ENCODE data around the gene ZNF783.
"Not testable (repeated sequence)": the region's sequence is repeated elsewhere in the genome, so short reads cannot be mapped to it uniquely, and the experiment has no call there.

ZNF783 gene

DNA sequence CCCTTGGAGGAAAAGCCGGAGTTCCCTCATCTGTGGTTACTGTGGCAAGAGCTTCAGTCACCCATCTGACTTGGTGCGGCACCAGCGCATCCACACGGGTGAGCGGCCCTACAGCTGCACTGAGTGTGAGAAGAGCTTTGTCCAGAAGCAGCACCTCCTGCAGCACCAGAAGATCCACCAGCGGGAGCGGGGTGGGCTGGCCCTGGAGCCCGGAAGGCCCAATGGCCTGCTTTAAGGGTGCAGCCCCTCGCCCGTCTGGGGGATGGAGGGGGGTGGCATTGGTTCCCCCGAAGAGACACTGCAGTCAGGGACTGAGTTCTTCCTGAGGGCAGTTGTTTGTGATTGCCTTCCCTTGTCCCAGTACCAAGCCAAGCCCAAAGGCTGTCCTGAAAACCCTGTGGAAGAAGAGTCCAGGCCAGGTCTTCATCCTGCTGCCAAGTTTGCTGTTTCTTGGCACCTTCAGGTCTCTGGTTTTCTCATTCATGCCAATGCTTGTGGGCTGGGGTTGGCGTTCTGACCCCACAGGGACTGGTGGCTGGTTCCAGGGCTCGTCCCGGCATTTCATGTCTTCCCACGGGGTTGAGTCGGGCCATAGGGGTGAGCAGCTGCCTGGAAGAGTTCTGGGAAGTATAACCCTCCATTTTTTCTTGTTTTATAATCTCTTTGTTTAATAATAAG lies 7.7 kb upstream of the ZNF783 start:
- no peak for DNase-seq (ENCODE audit: extremely low read depth, low read depth)
- TF ChIP-seq, protein P1, sequence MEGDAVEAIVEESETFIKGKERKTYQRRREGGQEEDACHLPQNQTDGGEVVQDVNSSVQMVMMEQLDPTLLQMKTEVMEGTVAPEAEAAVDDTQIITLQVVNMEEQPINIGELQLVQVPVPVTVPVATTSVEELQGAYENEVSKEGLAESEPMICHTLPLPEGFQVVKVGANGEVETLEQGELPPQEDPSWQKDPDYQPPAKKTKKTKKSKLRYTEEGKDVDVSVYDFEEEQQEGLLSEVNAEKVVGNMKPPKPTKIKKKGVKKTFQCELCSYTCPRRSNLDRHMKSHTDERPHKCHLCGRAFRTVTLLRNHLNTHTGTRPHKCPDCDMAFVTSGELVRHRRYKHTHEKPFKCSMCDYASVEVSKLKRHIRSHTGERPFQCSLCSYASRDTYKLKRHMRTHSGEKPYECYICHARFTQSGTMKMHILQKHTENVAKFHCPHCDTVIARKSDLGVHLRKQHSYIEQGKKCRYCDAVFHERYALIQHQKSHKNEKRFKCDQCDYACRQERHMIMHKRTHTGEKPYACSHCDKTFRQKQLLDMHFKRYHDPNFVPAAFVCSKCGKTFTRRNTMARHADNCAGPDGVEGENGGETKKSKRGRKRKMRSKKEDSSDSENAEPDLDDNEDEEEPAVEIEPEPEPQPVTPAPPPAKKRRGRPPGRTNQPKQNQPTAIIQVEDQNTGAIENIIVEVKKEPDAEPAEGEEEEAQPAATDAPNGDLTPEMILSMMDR (IDR thresholded peaks at IDR 0.05; ENCODE audit: low read depth, low read length): no peak

DNA sequence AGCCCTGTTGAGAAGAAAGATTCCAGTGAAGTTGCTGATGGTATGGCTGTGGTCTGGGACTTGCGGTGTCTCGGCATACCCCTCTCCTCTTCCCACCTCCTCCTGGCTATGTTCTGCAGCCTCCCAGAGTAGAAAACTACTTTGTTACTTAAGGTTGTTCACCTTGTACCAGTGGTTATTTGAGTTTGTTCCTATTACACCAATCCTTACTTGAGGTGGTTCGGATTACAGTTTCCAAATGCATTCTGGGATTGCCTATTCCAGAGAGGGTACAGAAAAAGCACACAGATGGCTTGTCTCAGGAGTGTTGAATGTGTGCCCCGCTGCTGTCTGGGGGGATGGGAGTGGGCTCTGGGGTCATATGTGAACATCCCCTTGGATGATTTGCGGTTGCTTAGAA lies 6.8 kb upstream of the ZNF783 start:
- no peak for DNase-seq (ENCODE audit: extremely low read depth, low read depth)
- TF ChIP-seq, protein P1 (IDR thresholded peaks at IDR 0.05; ENCODE audit: low read depth, low read length): no peak

DNA sequence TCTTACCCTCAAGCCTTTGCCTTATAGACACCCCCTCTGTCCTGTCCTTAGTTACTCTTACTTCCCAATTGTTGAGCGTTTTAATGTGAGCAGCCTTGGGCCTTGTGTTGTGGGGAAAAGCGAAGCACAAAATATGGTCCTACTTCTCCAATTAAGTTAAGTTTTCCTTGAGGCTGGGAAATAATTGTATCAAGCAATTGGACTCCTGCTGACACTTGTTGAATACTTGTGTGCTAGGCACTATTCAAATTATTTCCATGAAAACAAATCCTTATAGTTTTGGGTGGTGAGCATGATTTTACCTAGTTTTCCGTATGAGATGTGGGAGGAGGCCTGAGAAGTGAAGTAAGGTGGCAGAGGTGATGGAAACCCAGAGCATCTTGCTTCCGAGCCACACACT lies 5.4 kb upstream of the ZNF783 start:
- no peak for DNase-seq (ENCODE audit: extremely low read depth, low read depth)
- TF ChIP-seq, protein P1 (IDR thresholded peaks at IDR 0.05; ENCODE audit: low read depth, low read length): no peak

DNA sequence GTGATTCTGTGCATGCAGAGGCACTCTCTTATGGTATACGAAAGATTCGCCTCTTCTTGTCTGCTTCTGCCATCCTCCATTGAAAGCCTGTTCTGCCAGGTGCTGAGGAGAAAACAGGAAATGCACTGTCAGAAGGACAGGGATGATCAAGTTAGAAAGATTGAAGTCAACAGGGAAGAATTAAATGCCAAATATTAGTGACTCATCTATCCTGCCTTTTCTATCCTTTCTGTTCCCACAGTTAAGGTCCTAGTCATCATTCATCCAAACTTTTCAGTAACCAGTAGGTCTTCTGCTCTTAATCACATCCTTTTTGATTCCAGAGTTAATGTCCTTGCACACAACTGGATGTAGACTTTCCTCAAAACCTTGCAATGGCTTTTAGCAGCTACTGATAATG lies 4.8 kb upstream of the ZNF783 start:
- DNase-seq (ENCODE audit: extremely low read depth, low read depth): no peak
- TF ChIP-seq, protein P1 (IDR thresholded peaks at IDR 0.05; ENCODE audit: low read depth, low read length): no peak

DNA sequence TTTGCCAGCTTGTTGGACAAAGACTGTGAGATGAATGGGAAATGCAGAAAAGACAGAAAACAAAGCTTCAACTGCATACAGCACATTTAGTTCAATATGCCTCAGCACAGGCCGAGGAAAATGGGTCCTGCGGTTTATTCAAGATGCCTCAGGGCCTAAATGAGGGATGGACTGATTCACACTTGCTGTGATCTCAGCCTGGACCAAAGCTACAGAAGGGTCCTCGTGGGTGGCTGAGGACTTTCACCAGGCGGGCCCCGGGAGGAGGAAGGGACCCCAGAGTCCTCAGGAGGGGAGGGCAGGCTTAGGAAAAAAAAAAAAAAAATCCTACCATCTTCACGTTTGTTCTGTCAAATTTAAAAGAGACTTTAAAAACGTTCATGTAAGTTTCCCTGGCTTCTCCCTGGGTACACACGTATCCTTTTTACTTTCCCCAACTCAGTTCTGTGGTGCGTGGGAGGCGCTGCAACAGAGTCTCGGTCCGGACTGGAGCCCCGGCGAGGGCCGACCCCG lies 624 bp upstream of the ZNF783 start:
- TF ChIP-seq, protein P1 (IDR thresholded peaks at IDR 0.05; ENCODE audit: low read depth, low read length): no peak; the same call in 1 of the 2 replicates
- no peak for DNase-seq (ENCODE audit: extremely low read depth, low read depth)

DNA sequence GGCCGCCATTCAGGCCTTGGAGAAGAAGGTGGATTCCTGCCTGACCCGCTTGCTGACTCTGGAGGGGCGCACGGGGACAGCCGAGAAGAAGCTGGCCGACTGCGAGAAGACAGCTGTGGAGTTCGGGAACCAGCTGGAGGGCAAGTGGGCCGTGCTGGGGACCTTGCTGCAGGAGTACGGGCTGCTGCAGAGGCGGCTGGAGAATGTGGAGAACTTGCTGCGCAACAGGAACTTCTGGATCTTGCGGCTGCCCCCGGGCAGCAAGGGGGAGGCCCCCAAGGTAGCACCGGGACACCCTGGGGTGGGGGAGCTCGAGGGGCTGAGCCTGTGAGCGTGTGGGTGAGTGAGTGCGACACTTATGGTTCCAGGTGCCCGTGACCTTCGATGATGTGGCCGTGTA lies 4.5 kb downstream of the ZNF783 start:
- DNase-seq (ENCODE audit: extremely low read depth, low read depth): no peak
- TF ChIP-seq, protein P1 (IDR thresholded peaks at IDR 0.05; ENCODE audit: low read depth, low read length): no peak

DNA sequence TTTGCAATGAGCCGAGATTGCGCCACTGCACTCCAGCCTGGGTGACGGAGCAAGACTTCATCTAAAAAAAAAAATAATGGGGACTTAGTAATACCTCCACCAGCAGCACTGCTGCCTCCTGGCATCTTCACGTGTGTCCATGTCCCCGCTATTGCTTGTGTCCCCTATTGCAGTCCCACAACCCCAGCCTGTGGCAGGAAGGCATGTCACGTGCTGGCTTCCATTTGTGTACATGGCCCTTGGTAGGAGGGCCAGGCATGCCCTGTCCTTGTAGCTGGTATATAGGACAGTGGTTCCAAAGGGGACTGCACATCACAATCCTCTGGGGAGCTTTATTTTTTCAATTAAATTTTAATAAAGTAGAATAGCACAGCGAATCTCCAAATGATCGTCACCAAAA lies 5.7 kb downstream of the ZNF783 start:
- DNase-seq (ENCODE audit: extremely low read depth, low read depth): no peak
- TF ChIP-seq, protein P1 (IDR thresholded peaks at IDR 0.05; ENCODE audit: low read depth, low read length): no peak

DNA sequence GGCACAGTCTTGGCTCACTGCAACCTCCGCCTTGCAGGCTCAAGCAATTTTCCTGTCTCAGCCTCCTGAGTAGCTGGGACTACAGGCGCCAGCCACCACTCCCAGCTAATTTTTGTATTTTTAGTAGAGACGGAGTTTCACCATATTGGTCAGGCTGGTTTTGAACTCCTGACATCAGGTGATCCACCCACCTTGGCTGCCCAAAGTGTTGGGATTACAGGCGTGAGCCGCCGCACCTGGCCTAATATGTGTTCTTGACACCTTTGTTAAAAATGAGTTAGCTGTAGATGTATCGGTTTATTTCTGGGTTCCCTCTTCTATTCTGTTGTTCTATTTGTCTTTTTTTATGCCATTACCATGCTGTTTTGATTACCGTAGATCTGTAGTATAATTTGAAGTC lies 12.4 kb downstream of the ZNF783 start:
- DNase-seq (ENCODE audit: extremely low read depth, low read depth): not testable (repeated sequence)
